ENCODE results near the gene ISCA1.

The ISCA1 gene

DNA sequence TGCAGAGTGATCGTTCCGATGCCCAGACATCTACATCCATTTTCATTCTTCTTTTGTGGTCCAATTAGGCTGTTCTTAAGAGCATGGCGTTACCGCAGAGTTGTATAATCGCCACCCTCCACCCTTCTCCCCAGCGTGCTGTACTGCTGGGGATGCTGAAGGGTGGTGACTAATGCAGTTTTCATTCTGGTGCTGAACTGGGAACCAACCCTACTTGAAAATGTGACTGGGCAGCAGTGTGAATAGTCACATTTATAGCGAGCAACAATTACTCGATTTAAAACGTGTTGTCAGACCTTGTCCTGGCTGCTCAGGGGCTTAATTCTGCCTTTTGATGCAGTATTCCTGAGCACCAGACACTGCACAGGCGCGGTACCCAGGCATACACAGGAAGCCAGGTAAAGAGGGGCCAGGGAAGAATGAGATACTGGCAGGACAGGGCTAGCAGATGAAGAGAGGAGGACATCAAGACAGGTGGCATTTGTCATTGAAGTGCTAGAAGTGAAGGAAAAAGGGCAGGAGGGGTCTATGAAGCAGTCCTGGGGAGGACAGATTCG lies 719 bp upstream of the ISCA1 start:
- peak; percentile 79 for DNase-seq

DNA sequence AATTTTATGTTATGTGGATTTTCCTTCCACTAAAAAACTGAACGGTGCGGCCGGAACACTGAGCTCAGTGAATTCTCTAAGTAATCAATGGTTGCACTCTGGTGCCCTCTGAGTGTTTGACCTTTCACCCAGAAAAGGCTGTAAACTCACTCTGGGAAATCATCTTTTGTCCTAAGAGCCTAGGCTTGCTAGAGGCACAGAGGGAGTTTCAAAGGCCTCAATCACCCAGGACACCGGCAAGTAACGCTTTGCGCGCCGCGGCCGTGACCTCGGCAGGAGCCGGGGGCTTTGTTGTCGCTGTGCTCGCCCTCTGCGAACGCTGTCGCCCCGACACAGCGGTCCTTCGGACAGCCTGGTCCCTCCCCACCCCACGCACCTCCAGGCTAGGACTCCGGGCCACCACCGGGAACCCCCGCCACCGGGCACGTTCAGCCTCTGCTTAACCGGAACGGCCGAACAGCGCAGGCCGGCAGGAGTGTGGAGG lies 703 bp downstream of the ISCA1 start:
- DNase-seq: no peak

DNA sequence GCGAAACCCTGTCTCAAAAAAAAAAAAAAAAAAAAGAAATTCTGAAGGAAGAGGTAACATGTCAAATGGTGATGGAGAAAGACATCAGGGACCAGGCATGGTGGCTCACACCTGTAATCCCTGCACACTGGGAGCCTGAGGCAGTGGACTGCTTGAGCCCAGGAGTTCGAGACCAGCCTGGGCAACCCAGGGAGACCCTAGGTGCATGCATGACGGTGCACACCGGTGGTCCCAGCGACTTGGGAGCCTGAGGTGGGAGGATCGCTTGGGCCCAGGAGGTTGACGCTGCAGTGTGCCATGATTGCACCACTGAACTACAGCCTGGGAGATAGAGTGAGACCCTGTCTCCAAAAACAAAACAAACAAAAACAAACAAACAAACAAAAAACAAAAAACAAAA lies 1.8 kb downstream of the ISCA1 start:
- DNase-seq: no peak

DNA sequence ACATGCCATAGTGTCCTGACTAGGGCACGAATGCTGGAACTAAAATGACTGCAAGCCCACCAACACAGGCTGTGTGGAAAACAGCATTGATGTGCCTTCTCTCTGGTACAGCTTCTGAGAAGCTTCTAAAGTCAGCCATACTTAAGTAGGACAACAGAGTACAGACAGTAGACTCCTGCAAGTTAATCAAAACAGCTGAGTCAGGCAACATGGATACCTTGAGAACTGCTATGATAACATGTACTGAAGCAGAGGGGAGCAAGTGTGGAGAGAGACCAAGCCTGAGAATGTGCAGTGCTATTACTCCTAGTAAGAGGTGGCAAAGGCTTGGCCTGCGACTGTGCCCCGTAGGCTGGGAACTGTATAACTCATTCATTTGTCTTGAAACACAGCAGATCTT lies 2.5 kb downstream of the ISCA1 start:
- DNase-seq: no peak

DNA sequence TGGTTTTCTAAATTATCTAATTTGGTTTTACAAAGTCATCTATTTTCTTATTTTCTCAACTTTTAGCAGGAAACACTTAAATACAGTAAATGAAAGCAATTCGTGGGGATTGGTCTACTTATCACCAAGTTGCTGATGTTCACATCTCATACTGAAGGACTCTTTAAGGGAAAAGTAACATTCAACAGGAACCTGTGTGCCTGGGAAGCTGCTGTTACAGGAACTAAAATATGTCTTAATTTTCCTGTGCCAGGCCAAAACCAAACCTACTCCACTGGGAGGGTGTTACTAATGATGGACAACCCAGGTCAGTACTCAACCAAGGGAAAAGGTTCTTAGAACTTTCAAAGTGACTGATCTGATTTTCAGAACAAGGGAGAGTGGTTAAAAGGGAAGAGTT lies 5.3 kb downstream of the ISCA1 start:
- no peak for DNase-seq

DNA sequence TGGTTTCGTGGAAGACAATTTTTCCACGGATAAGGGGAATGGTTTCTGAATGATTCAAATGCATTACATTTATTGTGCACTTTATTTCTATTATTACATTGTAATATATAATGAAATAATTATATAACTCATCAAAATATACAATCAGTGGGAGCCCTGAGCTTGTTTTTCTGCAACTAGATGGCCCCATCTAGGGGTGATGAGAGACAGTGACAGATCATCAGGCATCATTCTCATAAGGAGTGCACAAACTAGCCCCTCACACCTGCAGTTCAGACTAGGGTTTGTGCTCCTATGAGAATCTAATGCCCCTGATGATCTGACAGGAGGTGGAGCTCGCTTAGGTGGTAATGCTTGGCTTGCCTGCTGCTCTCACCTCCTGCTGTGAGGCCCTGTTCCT lies 6.4 kb downstream of the ISCA1 start:
- no peak for DNase-seq

DNA sequence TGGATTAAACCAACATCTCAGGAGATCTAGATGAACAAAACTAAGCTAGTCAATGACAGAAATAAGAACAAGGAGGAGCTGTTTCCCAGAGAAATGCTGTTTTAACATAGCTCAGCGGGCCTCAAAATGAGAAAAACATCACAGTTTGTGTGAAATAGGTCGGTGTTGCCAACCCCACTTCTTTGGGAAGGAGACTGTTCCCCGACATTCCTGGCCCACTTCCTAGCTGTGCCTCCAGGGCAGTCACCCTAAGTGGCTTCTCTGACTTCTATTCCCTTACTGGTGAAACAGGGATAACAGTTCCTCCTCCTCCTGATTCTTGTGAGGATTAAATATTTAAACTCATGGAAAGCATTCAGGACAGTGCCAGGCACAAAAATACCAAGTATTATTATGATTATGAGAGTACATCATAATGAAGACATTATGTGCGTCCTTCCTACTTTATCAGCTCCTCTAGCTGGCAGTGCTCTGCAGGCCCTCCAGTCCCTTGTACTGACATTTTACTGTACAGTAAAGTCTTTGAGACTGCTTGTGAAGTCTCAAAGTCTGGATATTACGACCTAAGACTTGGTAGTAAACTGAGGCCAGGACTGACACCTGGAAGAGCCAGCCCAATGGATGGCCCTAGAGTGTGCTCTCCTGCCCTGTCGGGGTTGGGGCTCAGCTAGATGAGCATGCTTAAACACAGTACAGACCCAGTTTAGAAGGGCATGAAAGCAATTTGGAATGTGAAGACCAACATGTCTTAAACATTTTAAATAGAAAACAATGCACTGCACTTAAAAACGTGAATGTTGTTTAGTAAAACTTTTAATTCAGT lies 7.3 kb downstream of the ISCA1 start:
- no peak for DNase-seq

DNA sequence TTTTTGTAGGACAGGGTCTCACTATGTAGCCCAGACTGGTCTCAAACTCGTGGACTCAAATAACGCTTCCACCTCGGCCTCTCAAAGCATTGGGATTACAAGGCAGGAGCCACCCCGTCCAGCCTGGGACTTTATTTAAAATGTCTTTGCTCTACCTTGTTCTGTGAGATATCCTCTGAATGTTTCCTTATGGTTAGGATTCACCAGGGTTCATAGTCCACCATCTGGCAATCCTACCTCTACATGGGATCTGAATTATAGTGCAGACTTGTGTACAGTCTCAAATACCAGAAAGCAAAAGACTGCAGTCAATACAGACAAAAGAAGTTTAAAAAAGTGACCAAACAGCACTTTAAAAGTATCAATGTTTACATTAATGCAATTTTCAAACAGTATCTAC lies 10.1 kb downstream of the ISCA1 start:
- DNase-seq: no peak

DNA sequence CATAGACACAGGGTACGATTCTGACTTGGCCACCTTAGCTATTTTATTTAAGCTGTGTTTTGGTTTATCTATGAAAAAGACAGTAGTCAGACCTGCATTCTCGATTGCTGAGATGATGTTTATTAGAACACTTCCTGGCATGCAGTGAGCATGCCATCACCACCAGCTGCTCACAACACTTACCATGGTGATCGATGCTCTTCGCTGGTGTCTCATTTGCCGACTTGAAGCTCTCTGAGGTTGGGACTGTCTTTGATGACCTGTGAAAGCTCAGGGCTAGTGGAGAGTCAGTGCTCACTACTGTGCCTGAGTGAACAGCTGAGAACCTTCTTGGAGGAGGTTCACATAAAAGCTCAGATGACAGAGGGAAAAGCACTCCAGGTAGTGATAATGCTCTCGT lies 18.5 kb downstream of the ISCA1 start:
- no peak for DNase-seq

DNA sequence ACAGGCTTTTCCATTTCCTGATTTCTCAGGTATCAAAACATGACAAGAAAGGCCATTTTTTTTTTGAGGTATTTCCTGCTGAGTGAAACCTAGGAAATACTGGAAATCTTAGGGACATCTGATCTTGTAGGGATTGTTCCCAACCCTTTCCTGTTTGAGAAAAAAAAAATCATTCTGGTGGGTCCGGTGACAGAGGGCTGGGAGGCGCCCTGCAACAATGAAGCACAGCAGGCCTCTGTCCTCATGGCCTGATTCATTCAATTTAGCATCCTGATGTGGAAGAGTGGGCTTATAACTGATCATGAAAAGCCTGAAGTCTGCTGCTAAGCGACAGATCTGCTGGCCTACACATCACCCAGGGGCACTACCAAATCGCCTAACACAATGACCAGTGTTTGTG lies 19.8 kb downstream of the ISCA1 start:
- DNase-seq: no peak

DNA sequence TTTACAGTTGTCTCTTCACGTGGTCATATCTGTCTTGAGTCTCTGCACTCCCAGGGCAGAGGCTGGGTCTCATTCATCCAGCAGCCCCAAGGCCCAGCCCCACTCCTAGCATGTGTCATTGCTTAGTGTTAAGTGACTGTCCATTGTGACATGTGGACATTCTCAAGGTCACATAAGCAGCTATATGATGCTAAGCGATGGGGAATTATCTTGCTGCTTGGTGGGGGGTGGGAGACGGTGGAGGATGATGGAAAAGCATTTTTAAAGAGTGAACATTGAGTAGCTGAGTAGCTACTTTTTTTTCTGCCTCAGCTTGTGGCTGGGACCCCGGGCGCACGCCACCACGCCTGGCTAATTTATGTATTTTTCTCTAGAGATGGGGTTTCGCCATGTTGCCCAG lies 22.8 kb downstream of the ISCA1 start, which contains the start of gene C9orf153:
Gene C9orf153 (minus strand): TSS at position 101 of the 400 bp plus-strand sequence. CDS start 30,054 bp downstream, outside the sequence.
- no peak for DNase-seq

DNA sequence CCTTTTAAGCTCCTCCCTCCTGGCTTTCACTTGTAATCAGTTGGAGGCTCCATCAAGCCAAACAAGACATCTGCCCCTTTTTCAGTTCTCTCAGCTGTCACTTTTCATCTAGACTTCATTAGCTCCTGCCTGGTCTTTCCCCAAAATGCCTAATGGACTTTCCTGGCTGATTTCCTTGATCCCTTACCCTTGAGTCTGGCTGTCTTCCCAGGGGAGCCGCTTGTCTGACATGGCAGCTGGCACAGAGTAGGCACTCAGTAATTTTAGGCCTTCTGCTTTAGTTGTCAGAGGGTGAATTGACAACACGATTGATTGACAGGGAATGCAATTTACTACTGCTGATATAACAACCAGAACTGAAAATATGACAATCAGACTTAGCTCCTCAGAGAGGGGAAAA lies 24.9 kb downstream of the ISCA1 start:
- no peak for DNase-seq

DNA sequence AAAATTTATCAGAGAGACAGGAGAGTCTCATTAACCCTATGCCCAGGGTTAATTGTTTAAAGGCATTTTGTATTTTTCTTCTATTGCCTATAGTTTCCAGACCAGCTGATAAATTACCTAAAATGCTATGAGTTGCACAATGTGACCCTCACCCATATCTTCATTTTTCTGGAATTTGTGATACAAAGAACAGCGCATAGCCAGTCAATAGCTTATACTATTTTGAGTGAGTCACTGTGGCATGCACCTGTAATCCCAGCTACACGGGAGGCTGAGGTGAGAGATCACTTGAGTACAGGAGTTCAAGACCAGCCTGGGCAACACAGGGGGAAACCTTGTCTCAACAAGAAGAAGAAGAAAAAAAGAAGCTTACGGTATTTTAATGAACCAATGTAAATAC lies 25.7 kb downstream of the ISCA1 start:
- DNase-seq: no peak

DNA sequence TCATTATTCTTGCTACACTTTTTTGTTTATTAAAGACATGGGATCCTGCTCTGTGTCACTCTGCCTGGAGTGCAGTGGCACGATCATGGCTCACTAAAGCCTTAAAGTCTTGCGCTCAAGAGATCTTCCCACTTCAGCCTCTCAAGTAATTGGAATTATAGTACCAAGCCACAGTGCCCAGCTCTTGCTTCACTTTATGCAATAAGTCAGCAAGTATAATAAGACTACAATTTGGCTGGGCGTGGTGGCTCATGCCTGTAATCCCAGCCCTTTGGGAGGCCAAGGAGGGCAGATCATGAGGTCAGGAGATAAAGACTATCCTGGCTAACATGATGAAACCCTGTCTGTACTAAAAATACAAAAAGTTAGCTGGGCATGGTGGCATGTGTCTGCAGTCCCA lies 28.8 kb downstream of the ISCA1 start:
- no peak for DNase-seq

DNA sequence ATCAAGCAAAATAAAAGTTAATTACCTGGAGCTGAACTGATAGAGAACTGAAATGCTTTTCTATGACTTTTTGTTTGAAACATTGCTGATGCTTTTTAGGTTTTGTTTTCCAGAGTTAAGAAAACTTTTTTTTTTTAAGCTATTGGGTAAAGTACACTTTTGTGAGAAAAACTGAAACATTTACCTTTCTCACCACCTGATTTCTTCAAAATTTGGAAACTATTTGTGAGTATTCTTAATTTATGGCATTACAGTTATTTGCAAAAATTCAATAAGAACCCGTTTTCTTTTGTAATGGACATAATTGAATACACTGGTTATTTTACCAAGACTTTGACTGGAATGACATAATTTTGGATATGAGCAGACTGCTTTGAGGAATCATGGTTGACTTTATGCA lies 29.5 kb downstream of the ISCA1 start:
- DNase-seq: no peak

DNA sequence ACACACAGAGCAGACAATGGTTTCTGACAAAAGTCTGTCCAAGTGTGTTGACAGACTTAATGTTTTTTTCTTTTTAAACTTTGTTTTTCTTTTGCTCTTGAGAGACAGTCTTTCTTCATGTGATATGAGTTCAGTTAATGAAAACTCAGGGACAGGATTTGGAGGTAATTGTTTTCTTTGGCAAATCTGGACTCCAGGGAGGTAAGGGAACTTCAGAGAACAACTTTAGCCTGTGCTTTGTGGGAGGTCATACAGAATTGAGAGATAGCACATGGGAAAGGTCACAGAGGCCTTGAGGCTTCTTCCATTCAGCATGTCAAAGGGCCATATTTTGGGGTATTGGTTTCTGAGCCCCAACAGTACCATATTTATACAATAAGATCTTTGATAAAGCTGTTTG lies 32.2 kb downstream of the ISCA1 start:
- no peak for DNase-seq

DNA sequence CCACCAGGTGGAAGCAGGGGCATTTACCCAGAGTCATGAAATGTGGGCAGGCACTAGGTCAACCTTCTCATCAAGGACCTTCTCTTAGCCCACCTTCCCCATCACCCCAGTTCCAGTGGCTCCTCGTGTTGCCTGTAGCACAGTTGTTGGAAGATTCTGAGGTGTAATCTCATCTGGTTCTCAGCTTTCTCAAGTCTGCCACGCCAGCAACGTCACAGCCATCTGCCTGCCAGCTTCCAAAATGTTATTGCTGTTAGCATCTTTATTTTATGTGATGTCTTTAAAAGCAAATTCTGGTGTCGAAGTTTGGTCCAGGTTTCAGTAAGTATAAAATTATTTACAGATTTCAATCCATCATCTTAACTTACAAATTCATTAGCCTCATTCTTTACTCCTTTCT lies 33.6 kb downstream of the ISCA1 start:
- no peak for DNase-seq

DNA sequence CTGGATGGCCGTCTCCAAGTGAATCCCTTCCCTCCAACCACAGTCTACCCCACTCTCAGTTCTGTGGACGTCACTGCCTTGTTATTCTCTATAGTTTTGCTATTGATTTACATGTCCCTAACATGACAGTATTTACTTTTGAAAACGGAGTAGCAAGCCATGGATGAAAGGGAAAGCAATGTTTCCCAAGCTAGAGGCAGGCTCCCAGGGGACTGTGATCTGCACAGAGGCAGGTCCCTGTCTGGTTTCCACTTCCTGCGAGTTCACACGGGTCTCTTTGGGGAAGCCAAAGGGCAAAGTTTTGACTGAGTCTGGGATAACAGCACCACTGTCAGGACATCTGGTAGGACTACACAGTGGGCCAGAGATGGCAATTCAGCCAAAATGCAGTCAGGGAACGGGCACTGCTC lies 35.6 kb downstream of the ISCA1 start:
- DNase-seq: no peak

DNA sequence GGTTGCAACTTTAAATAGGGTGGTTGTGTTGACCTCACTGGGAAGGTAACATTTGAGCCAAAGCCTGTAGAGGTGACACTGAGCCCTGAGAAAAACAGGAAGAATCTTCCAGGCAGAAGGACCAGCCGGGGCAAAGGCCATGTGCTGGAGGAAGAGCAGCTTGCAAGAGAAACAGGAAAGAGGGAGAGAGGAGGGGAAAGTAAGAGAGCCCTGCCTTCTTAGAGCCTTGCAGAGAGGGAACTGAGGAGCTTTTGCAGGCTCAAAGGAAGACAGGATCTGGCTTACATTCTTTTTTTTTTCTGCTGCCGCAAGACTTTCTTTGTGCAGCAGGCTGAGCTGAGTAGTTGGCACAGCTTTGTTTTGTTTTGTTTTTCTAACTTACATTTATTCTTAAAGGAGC lies 40.3 kb downstream of the ISCA1 start:
- DNase-seq: no peak

DNA sequence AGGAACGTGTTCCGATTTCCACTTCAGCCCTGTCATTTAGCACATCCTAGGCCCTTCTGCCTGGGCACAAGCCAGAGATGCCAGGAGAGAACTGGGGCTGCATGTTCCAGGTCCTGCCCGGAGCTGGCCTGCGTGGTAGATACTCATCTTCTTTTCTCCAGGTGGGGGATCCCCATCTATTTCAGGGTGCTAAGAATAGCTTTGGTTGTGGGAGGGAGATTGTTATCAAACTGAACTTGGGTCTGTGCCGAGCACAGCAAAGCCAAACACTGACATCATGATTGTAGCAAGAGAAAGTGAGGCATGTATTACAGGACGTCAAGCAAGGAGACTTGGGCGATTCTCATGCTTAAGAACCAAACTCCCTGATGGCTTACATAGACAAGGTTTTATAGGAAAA lies 41.1 kb downstream of the ISCA1 start:
- no peak for DNase-seq

DNA sequence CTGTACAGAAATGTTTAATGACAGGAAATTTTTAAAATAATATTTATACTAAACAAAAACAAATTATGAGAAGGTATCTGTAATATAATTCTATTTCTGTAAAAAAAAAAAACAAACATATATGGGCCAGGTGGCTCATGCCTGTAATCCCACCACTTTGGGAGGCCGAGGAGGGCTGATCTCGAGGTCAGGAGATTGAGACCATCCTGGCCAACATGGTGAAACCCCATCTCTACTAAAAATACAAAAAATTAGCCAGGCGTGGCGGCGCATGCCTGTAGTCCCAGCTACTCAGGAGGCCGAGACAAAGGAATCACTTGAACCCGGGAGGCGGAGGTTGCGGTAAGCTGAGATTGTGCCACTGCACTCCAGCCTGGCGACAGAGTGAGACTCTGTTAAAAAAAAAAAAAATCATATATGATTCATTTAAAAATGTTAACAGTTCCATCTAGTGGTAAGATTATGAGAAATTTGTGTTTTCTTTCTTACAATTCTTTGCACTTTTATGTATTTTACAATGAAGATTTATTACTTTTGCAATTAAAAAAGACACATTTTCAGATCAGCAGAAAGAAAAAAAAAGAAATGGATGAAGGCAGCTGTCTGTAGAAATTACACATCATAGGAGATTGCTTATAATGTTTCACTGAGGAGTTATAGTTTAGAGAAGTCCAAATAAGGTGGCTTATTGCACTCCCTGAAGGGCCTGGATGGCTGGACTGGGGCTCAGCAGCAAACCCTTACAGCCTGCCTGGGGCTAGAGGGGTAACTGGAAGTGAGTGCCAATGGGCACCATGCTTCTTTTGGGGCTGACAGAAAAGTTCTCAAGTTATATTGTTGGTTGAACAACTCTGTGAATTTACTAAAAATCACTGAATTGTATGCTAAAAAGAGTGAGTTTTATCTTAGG lies 43.2 kb downstream of the ISCA1 start:
- no peak for DNase-seq

DNA sequence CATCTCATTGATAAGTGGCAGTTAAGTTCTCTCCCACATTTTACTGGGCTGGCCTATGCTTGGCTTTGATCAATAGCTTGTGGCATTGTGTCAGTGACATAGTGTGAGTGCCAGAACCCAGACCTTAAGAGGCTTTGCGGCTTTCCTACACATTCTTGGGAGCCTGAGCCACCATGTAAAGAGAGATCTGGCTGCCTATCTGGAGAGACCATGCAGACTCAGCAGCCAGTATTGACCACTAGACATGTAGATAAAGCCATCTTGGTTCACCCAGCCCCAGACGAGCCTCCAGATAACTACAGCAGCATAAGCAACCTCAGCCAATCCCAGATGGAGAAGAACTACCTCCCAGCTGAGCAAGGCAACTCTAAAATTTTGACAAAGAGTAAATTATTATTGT lies 51.5 kb downstream of the ISCA1 start:
- no peak for DNase-seq

DNA sequence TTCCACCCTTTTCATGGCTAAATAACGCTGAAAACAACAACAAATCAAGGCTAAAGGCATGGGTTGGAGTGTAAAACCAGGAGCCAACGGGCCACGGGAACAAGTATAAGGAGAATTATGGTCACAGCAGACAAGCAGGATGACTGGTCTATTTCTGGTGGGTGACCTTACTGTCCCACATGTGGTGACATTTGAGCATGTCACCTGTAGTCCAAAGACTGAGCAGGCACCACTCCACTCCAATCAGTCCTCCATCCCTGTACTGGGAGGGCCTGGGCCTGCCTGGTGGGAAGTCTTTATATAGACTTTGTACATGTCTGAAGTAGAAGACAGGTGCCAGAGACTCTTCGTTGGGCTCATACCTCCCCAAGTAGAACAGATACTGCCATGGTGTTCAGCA lies 59.7 kb downstream of the ISCA1 start:
- DNase-seq: no peak

DNA sequence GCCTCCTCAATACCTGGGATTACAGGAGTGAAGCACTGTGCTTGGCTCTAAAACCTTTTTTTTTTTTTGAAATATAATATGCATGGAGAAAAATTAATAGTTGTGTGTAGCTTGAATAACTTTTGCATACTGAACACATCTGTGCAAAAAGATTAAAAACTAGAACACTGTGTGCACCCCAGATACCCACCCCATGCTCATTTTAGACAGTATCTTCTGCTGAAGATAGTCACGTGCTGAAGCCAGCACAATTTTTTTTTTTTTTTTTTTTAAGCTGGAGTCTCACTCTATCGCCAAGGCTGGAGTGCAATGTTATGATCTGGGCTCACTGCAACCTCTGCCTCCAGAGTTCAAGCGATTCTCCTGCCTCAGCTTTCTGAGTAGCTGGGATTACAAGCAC lies 62.7 kb downstream of the ISCA1 start:
- no peak for DNase-seq

All from inflammatory macrophage treated with lipopolysaccharide for 4 hours (primary cell).